HuH-7.5 (cell line): ENCODE measurements around the gene UBAP1.
"Not testable (repeated sequence)": the region's sequence is repeated elsewhere in the genome, so short reads cannot be mapped to it uniquely, and the experiment has no call there.

Experiments
- DNase-seq: peaks from one replicate; pipeline ENCODE4 v3.0.0; 2011; ENCODE audit warnings: low spot score

UBAP1 gene

DNA sequence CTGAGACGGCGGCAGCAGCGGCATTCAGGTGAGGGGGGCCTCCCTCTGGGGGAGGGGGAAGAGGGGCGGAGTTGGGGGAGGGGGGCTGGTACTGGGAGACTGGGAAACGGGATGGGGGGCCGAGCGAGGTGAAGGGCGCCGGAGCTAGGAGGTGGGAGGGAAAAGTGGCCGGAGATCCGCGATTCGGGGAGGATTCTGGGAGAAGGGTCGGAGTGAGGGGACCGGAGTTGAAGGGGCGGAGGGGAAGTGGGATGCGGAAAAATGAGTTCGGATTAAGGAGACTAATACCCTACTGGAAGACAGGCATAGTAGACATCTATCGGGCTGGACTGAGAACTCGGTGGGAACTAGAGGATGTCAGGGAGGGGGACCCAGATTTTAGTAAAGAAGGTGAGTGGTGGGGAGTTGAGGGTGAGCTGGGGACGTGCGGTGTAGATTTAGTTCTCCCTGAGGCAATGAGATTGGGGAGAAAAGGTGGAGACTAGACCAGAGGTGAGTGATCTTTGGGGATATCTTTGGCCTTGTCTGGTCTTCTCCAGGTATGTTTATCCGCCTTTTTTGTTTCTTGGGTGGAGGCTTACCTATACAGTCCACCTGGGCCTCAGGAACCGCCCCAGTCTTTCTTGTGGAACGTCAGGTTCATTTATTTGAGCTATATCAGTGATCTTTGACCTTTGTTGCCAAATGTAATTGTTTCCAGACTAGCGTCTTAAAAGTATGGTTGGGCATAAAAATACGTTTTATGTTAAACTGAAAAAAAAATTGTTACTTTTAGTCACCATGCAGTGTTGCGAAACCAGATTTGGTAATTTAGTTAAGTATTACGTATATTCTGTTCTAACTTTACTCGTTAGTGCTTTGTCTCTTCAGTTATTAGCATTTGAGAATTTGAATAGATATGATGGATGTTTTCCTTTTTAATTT lies 632 bp downstream of the UBAP1 start:
- DNase-seq = no peak

- no peak for DNase-seq
Measured at GRCh38 chr9:34185778-34186551, 7.1 kb downstream of the UBAP1 start.

GRCh38 chr9:34187891-34188240 lies 9.0 kb downstream of the UBAP1 start:
- no peak for DNase-seq

DNA sequence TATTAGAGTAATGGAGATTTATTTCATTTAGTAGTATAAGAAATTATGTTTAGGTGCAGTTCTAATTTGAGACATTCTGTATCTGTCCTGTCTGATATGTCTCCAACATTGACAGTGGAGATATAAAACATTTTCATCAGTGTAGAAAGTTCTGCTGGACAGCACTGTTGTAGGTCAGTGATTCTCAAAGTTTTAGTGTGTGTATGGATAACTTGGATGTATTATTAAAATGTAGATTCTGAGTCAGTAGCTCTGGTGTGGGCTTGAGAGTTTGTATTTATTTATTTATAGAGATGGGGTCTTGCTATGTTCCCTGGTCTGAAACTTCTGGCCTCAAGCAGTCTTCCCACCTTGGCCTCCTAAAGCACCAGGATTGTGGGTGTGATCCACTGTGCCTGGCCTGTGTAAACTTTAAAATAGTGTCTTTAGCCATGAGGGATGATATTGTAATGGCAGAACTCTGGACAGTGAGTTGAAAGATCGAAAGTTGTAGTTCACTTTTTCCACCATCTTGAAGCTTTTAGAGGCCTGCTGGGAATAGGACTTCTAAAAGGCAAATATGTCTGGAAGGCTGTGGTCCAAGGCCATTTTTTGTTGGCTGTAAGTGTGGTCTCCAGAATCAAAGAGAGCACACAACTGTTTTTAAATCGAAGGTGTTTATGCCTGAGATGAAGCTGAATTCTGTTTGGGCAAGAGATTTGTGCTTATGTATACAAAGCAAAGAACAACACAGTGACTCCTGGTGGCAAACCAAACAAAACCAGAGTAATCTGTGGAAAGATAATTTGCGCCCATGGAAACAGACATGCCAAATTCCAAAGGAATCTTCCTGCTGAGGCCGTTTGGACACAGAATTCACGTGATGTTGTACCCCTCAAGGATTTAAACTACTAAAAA lies 12.4 kb downstream of the UBAP1 start:
- DNase-seq = no peak

- DNase-seq = no peak
Measured at GRCh38 chr9:34195143-34195542, 16.3 kb downstream of the UBAP1 start.

GRCh38 chr9:34197286-34197685 lies 18.4 kb downstream of the UBAP1 start:
- DNase-seq = not testable (repeated sequence)

- no peak for DNase-seq
Measured at GRCh38 chr9:34197756-34198711, 19.2 kb downstream of the UBAP1 start.

- DNase-seq = no peak
Measured at GRCh38 chr9:34200092-34200491, 21.2 kb downstream of the UBAP1 start.

DNA sequence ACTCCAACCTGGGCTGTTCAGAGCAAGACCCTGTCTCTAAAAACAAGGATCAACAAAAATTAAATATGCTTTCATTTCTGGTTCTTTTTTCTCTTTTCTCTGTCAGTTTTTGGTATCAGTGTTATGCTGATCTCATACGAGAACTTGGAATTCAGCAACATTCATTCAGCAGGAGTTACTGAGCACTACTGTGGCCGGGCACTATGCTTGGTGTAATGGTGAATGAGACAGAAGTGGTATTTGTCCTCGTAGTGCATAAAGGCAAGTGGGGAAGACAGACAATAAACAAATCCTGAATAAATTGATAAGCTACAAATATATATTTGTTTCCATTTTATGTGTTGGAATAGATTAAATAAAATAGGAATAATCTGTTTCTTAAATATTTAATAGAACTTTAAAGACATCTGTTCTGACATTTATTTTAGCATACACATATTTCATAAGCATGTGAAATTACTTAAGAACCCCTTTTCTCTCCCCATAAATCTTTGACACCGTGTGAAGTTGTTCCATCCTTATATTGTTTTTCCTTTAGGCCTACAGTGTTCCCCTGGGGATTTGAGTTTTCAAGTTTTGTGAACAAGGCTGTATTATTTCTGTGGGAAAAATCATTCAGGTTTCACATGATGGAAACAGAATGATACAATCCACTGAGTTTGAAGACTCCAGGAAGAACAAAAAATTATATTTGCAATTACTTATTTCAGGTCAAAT lies 24.6 kb downstream of the UBAP1 start:
- DNase-seq = no peak

DNA sequence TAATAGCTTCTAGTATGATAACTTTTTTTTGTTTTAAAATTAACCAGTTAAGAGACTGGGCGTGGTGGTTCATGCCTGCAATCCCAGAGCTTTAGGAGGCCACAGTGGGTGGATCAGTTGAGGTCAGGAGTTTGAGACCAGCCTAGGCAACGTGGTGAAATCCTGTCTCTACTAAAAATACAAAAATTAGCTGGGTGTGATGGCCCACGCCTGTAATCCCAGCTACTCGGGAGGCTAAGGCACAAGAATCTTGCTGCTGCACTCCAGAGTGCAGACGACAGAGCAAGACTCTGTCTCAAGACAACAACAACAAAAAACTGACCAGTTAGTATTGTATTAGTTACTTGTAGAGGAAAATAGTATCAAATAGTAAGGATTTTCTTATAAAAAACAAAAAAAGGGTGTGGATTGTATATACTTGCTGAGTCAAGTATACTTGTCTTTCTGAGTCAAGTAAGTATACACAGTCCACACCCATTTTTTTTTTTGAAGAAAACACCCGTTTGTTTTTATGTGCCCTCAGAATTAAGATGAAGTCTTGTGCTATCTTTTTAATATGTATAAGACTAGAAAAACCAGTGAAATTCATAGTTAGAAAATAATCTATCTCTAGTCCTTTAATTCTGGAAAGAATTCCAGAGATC lies 25.3 kb downstream of the UBAP1 start:
- no peak for DNase-seq

DNA sequence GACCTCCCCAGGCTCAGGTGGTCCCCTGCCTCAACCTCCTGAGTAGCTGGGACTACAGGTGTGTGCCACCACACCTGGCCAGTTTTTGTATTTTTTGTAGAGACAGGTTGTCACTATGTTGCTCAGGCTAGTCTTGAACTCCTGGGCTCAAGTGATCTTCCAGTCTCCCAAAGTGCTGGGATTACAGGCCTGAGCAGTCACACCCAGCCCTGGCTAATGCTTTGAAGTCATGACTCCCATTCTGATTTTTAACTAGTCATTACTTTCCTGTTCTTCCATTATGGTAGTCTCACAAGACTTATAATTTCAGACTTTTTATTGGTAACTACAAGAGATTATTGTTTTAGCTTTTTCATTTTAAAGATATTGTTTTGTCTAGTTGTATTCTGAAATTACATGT lies 26.3 kb downstream of the UBAP1 start:
- DNase-seq = no peak

DNA sequence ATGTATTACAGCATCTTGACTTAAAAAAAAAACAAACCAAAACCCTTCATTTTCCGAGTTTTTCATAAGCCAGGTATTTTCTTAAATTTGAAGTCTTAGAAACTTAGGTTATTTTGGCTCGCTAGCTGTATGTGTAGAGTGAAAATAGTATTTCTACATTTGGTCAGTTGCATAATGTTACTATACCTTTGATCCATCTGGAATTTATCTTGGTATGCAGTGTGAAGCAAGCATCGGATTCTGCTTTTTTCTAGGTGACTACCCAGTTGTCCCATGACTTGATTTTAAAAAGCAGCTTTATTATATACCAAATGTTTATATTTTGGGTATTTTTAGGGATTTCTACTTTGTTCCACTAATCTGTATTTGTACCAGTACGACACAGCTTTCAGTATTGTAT lies 27.7 kb downstream of the UBAP1 start:
- DNase-seq = no peak

- no peak for DNase-seq
Measured at GRCh38 chr9:34211395-34211794, 32.6 kb downstream of the UBAP1 start.

- DNase-seq = not testable (repeated sequence)
Measured at GRCh38 chr9:34214354-34215000, 35.6 kb downstream of the UBAP1 start.

DNA sequence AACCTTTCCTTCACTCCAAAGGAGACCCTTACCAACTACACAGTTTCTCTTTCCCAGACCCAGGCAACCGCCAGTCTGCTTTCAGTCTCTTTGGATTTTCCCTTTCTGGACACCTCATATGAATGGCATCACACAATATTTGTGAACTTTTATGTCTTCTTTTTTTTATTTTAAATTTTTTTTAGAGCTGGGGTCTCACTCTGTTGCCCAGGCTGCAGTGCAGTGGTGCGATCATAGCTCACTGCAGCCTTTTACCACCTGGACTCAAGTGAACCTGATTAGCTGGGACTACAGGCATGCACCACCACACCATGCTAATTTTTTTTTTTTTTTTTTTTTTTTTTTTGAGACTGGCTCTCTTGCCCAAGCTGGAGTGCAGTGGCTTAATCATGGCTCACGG lies 37.5 kb downstream of the UBAP1 start:
- no peak for DNase-seq

GRCh38 chr9:34217015-34217414 lies 38.2 kb downstream of the UBAP1 start:
- DNase-seq = not testable (repeated sequence)

DNA sequence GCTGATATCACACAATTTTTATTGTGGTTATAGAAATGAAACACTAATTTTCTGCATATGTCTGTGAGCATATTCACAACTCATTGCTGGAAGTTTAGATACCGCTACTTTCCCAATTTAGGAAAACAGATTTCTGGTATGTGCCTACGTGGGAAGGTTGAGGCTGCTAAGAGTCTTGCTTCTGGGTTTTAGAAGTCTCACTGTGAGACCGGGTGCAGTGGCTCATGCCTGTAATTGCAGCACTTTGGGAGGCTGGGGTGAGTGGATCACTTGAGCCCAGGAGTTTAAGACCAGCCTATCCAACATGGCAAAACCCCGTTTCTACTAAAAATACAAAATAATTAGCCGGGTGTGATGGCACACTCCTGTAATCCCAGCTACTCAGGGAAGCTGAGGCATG lies 39.6 kb downstream of the UBAP1 start:
- DNase-seq = no peak

DNA sequence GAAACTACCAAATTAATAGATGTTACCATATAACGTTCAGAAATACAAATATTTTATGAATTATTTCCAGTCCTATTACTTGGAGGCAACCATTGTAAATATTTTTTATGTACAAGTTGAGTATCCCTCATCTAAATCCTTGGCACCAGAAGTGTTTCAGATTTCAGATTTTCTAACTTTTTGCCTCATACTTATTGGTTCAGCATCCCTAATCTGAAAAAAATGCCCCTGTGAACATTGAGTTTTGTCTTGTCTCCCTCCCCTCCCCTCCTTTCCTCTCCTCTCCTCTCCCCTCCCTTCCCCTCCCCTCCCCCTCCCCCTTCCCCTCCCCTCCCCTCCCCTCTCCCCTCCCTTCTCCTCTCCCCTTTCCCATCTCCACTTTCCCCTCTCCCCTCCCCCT lies 40.6 kb downstream of the UBAP1 start:
- DNase-seq = no peak

- DNase-seq = no peak
Measured at GRCh38 chr9:34220218-34220617, 41.4 kb downstream of the UBAP1 start.
